HAP-1 (cell line): Measurements from ENCODE around the gene SLC25A53.
"Not testable (repeated sequence)": the region's sequence is repeated elsewhere in the genome, so short reads cannot be mapped to it uniquely, and the experiment has no call there.

ENCODE experiments used
- DNase-seq, 2 experiments: peaks; one replicate each; pipeline ENCODE4 v3.0.0-alpha.2; 2016 to 2020; ENCODE audit warnings: low spot score in 2 of 2
- H3K27me3 ChIP-seq: fragments of 250-450 bp; sonication (Bioruptor Pico); 2 replicates; pipeline ENCODE4 v1.5.1; 2020; ENCODE audit warnings: low read depth, mild to moderate bottlenecking, moderate library complexity
- H3K36me3 ChIP-seq: fragments of 250-450 bp; sonication (Bioruptor Pico); replicated peaks from 2 replicates; pipeline ENCODE4 v1.5.1; 2020; ENCODE audit warnings: mild to moderate bottlenecking
- H3K4me1 ChIP-seq: fragments of 250-450 bp; sonication (Bioruptor Pico); 2 replicates; pipeline ENCODE4 v1.5.1; 2020; ENCODE audit warnings: mild to moderate bottlenecking
- H3K4me3 ChIP-seq: fragments of 250-450 bp; sonication (Bioruptor Pico); 2 replicates; pipeline ENCODE4 v1.5.1; 2020; ENCODE audit warnings: mild to moderate bottlenecking, moderate library complexity
- H3K9me3 ChIP-seq: fragments of 250-450 bp; sonication (Bioruptor Pico); 2 replicates; pipeline ENCODE4 v1.5.1; 2020; ENCODE audit warnings: mild to moderate bottlenecking, moderate library complexity
- in situ Hi-C: fragments of 300-500 bp; cut with MboI; formaldehyde crosslinking; loops from 3 replicates; pipeline ENCODE4 v1.14.3; 2020; ENCODE audit warnings: low sequenced_read_pairs, inconsistent platforms, mixed read lengths

The SLC25A53 gene

GRCh38 chrX:104113222-104113965, 43.4 kb downstream of the SLC25A53 start:
- H3K4me3 ChIP-seq: peak overlapping the region; percentile 57

GRCh38 chrX:104112326-104112951, 44.4 kb downstream of the SLC25A53 start, which contains the start of gene ZCCHC18:
Gene ZCCHC18, plus strand, starts transcription at chrX:104112523. Its CDS starts 1,589 bp downstream, at chrX:104114112.
- H3K4me3 ChIP-seq: peak within 1 kb of the TSS; percentile 57
- in situ Hi-C loops: no loop called here
- peak; percentile 84 to 89 for DNase-seq
- no peaks in the 10 kb centered on the region for H3K27me3 ChIP-seq
- H3K36me3 ChIP-seq: no peaks in the 10 kb centered on the region
- H3K9me3 ChIP-seq: no peaks in the 10 kb centered on the region
- H3K4me1 ChIP-seq: no peaks in the 10 kb centered on the region; the same call in 1 of the 2 replicates

More at GRCh38 chrX:104113222-104113965, 43.4 kb downstream of the SLC25A53 start:
- in situ Hi-C loops: no loop called here
- Histone ChIP-seq H3K36me3 (no peaks in the 10 kb centered on the region), H3K27me3 (no peaks in the 10 kb centered on the region), H3K4me1 (no peaks in the 10 kb centered on the region; the same call in 1 of the 2 replicates), H3K9me3 (no peaks in the 10 kb centered on the region)
- DNase-seq: peak; percentile 85 to 88

GRCh38 chrX:104110491-104111240, 46.1 kb downstream of the SLC25A53 start:
- DNase-seq: not testable (repeated sequence)

GRCh38 chrX:104108955-104109354, 47.9 kb downstream of the SLC25A53 start:
- Histone ChIP-seq H3K4me3 (no peak overlapping the region), H3K4me1 (no peaks in the 10 kb centered on the region; the same call in 1 of the 2 replicates), H3K9me3 (no peaks in the 10 kb centered on the region), H3K36me3 (no peaks in the 10 kb centered on the region), H3K27me3 (no peaks in the 10 kb centered on the region)
- no peak for DNase-seq
- in situ Hi-C loops: no loop called here

More at GRCh38 chrX:104110491-104111240, 46.1 kb downstream of the SLC25A53 start:
- H3K4me1 ChIP-seq, H3K27me3 ChIP-seq, H3K36me3 ChIP-seq, in situ Hi-C loops, H3K4me3 ChIP-seq, H3K9me3 ChIP-seq: not testable (repeated sequence)

GRCh38 chrX:104105330-104106262, 51.2 kb downstream of the SLC25A53 start:
- no peak for DNase-seq
- Histone ChIP-seq H3K4me3 (no peak overlapping the region), H3K36me3 (no peaks in the 10 kb centered on the region), H3K27me3 (no peaks in the 10 kb centered on the region), H3K9me3 (no peaks in the 10 kb centered on the region), H3K4me1 (no peaks in the 10 kb centered on the region)
- in situ Hi-C loops: no loop called here

DNA sequence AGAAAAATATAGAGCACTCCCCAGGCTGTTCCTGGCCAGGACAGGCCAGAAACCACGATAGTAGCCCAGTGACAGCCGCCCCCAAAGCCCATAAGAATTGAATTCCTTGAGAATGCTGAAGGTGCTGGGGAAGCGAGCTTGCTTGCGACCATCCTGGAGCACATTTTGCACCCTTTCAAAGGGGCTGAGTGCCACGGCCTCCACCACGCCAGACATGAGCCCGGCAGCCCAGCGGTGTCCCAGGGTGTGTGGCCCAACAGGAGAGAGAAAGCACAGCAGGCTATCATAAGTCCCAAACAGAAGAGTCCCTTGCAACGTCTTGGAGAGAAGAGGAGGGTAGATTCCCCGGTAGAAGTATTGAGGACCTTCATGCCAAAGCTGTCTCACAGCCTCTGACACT, 52.1 kb downstream of the SLC25A53 start:
- Histone ChIP-seq H3K4me1 (no peaks in the 10 kb centered on the region), H3K9me3 (no peaks in the 10 kb centered on the region)
- in situ Hi-C loops: no loop called here

GRCh38 chrX:104098919-104099318, 57.9 kb downstream of the SLC25A53 start:
- Histone ChIP-seq H3K4me3 (no peak overlapping the region), H3K4me1 (no peaks in the 10 kb centered on the region), H3K36me3 (no peaks in the 10 kb centered on the region), H3K27me3 (0 out of 2 replicates have a peak, but pooled peaks cover 3% of the 10 kb centered on the region), H3K9me3 (no peaks in the 10 kb centered on the region)
- DNase-seq: no peak
- in situ Hi-C loops: no loop called here

More for the DNA sequence above, 52.1 kb downstream of the SLC25A53 start:
- DNase-seq: no peak
- H3K4me3 ChIP-seq: no peak overlapping the region
- no peaks in the 10 kb centered on the region for H3K36me3 ChIP-seq
- H3K27me3 ChIP-seq: no peaks in the 10 kb centered on the region

GRCh38 chrX:104098151-104098808, 58.5 kb downstream of the SLC25A53 start:
- peaks cover 6% of the 10 kb centered on the region; the same call in 1 of the 2 replicates for H3K27me3 ChIP-seq

DNA sequence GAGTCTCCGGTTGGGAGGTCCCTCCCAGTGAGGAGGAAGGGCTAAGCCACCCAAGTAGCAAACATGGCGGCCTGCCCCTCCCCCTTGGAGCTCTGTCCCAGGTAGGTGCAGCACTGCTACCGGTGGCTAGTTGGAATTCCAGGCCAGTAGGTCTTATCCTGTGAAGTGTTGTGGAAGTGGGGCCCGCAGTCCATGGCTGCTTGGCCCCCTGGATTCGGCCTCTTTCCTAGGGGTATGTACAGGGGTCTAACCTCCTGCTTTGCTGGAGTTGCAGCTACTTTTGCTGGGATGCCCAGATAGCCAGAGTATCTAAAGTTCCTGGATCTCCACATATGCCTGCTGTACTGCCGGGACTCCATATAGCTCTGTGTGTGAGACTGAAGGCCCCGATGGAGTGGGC, 70.9 kb downstream of the SLC25A53 start:
- no peaks in the 10 kb centered on the region for H3K36me3 ChIP-seq
- no peak for DNase-seq
- H3K27me3 ChIP-seq: no peaks in the 10 kb centered on the region
- H3K4me1 ChIP-seq: no peaks in the 10 kb centered on the region
- in situ Hi-C loops: no loop called here
- H3K9me3 ChIP-seq: no peaks in the 10 kb centered on the region
- H3K4me3 ChIP-seq: no peak overlapping the region

More at GRCh38 chrX:104098151-104098808, 58.5 kb downstream of the SLC25A53 start:
- no peaks in the 10 kb centered on the region for H3K36me3 ChIP-seq
- in situ Hi-C loops: no loop called here
- no peaks in the 10 kb centered on the region for H3K4me1 ChIP-seq
- peak; percentile 71 to 74 for DNase-seq
- H3K4me3 ChIP-seq: no peak overlapping the region
- no peaks in the 10 kb centered on the region for H3K9me3 ChIP-seq

GRCh38 chrX:104085477-104085876, 71.3 kb downstream of the SLC25A53 start:
- H3K36me3 ChIP-seq: no peaks in the 10 kb centered on the region
- no peak overlapping the region for H3K4me3 ChIP-seq
- in situ Hi-C loops: no loop called here
- no peak for DNase-seq
- H3K27me3 ChIP-seq: no peaks in the 10 kb centered on the region
- H3K4me1 ChIP-seq: no peaks in the 10 kb centered on the region
- H3K9me3 ChIP-seq: no peaks in the 10 kb centered on the region

- no peaks in the 10 kb centered on the region for H3K4me1 ChIP-seq
- in situ Hi-C loops: no loop called here
- H3K9me3 ChIP-seq: no peaks in the 10 kb centered on the region
- H3K27me3 ChIP-seq: no peaks in the 10 kb centered on the region
- no peaks in the 10 kb centered on the region for H3K36me3 ChIP-seq
- no peak overlapping the region for H3K4me3 ChIP-seq
- no peak for DNase-seq
Measured at GRCh38 chrX:104084534-104085277, 72.1 kb downstream of the SLC25A53 start.

GRCh38 chrX:104084063-104084462, 72.7 kb downstream of the SLC25A53 start:
- in situ Hi-C loops: no loop called here
- H3K4me1 ChIP-seq: no peaks in the 10 kb centered on the region
- H3K9me3 ChIP-seq: no peaks in the 10 kb centered on the region
- DNase-seq: no peak
- H3K36me3 ChIP-seq: no peaks in the 10 kb centered on the region
- no peak overlapping the region for H3K4me3 ChIP-seq
- H3K27me3 ChIP-seq: no peaks in the 10 kb centered on the region
